Fibroblast of upper back skin (primary cell): ENCODE data around the gene CATSPER2.
"Not testable (repeated sequence)": the region's sequence is repeated elsewhere in the genome, so short reads cannot be mapped to it uniquely, and the experiment has no call there.

Source experiments
- DNase-seq: peaks from one replicate; pipeline ENCODE4 v3.0.0-alpha.2; 2013

CATSPER2 gene

DNA sequence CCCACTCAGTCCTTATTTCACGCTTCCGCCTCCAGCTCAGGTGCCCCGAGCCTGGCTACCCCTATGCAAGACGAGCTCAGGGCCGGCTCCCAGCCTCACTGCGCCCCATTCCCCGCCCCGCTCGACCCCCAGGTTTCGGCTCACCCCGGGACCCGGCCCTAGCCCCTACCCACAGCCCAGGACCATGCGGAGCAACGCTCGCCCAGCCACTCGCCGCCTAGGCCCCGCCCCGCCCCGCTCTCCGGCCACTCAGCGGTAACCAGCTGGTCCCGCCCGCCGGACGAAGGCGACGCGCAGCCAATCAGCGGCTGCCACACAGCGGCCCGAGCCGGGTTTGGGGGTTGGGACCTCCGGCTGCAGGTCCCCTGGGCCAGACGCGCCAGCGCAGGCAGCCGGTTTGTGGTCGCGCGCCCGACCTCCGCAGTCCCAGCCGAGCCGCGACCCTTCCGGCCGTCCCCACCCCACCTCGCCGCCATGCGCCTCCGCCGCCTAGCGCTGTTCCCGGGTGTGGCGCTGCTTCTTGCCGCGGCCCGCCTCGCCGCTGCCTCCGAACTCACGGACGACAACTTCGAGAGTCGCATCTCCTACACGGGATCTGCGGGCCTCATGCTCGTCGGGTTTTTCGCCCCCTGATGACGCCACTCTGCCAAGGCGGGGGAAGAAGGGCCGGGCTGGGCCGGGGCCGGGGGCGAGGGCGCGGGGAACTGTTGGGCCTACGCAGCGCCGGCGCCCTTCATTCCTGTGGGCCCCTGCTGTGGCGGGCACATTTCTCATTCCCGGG is at the start of gene CATSPER2:
TSS of gene CATSPER2 (minus strand) at position 196 of the 781 bp plus-strand sequence. CDS start 783 bp downstream, outside the sequence.
- no peak for DNase-seq

DNA sequence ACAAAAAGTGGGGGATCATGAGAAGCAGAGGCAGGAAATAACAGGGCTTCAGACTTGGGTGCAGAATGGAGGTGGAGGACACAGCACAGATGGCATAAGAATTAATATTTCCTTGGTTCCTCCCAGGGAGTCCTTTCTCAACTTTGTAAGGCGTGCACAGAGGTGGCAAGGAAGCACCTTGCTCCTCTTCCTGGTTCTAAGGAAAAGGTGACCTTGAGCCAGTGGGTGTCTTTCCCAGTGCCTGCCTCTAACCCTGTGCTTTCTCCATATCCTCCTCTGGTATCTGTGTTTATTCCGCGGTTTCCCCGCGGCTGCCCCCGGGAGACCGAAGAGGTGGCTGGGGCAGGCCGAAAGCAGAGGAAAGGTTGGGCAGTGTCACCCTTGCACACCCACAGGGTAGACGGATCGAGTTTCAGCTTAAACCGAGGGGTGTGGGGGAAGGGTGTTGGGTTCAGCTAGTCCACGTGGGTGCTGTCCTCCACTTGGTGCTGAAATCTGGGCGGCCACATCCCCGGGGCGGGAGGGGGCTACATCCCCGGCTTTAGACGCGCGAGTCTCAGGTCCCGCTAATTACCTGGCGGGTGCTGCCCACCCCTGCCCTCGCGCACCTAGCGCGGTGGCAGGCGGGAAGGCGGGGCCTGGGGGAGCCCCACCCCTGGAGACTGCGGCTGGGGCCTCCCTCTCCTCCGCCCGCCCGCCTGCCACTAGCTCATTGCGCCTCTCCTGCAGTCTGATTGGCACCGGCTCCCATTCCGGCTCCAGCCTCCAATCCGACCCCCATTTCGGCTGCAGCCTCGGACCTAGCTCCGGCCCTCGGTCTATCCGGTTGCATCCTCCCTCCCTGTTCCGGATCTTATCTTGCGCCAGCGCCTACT is 44.7 kb upstream of the CATSPER2 start, which contains the start of gene CKMT1A:
TSS of gene CKMT1A (plus strand) at position 712 of the 875 bp plus-strand sequence. CDS start 192 bp downstream, outside the sequence.
- DNase-seq, result not testable (repeated sequence)

DNA sequence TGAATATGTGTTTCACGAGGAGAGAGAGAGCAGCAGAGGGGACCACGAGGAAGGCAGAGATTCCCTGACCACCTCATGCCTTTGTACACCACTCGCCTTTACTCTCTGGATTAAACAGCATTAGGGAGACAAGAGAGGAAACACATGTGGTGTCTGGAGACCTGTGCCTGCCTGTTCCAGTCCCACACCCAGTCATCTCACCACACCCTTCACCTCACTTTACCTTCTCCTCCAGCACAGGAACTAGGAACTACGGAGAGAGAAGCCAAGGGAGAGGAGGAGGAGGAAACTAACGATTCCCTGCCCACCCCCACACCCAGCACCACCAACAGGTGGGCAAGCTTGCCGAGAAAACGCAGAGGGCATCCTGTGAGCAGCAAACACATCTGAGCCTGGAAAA is 44.0 kb upstream of the CATSPER2 start:
- DNase-seq, result not testable (repeated sequence)

DNA sequence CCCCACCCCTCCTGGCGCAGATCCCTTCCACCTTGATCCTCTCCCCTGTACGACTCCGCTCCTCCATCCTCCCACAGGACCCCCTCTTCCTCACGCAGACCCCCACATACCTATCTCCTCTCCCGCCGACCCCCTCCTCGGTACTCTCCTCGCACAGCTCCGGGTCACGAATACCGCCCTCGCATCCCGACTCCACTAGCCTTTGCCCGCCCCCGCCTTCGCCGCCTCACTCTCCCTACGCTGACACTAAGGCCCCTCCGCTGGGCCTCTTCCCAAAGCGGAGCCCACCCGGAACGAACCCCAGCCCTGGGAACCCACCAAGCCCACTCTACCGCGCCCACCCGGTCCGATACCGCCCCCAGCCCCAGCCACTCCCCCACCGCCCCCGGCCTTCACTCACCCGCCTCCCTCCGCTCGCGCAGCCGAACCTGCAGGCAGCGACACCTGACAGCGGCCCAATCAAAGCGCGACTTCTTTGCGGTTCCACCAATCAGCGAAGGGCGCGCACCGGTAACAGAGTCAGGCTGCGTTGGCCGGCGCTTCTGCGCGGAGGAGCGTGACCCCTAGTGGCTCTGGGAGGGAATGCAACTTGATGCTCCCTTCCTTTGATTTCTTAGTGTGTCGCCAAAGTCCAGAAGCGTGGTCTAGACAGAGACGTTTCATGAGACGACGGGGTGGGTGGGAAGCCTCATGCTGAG is 41.1 kb upstream of the CATSPER2 start:
- not testable (repeated sequence) for DNase-seq

DNA sequence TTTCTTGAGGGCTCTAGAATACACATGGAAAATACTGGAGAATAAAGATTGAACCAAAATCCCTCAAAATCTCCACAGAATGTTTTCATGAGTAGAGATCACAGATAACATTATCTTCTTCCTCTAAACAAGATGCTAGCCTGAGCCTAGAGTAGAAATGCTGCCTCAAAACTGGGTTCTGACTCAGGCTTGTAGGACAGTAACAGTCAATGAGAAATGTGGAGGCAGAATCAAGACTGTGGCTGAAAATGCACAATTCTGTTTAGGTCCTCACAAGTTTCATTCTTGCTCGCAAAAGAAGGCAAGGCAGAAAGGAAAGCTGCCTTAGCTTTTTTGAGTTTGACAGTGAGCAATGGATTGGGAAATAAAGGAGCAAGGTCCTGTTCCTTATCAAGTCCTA is 25.5 kb upstream of the CATSPER2 start:
- DNase-seq, result not testable (repeated sequence)

DNA sequence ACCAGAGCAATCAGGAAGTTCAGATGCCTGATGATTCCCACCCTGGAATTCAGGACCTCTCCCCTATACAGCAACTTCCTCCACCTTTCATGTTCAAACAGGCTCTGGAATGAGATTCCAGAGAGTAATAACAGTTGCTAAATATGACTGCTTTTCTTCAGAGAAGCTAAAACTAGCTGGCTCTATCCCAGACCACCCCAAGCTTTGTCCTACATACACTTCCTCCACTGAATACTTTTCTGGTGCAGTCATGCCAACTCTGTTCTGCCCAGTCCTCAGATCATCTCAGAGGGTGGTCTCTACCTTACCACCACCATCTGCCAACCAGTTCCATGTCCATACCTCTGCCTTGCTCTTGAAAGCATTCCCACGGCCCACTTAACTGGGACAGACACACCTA is 17.5 kb upstream of the CATSPER2 start:
- DNase-seq, result not testable (repeated sequence)

DNA sequence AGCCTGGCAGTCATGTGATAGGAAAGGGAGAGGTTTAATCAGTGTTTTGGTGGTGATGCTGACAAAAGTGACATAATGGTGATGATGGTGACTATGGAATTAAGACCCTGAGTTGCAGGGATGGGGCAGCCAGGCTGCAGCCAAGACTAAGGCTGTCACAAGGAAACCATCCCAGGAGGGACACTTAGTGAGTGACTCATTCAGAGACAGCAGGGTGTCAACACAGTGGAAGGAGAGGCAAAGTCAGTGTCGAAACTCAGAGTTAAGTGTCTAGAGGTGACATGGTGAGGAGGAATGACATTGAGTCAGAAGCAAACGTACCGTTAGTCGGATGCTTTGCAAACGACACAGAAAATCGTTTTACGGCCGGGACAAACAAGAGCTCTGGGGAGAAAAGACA is 14.7 kb upstream of the CATSPER2 start:
- DNase-seq, result not testable (repeated sequence)

DNA sequence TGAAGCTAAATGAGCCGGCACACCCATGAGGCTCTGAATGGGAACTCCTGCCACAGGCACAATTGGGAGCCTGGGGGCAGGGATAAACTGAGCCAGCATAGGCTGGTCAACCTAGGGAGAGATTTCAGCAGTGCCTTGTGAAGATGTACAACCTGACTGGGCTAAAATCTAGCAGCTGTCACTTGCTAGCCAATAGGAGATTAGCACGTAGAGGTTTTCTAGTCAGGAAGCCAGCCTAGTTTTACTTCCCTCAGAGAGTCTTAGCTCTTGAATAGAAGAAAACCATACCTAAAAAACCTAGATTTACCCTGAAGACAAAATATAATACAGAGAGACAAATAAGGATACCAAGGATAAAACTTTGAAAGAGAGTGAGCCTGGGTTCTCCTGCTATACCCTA is 13.6 kb upstream of the CATSPER2 start:
- not testable (repeated sequence) for DNase-seq

DNA sequence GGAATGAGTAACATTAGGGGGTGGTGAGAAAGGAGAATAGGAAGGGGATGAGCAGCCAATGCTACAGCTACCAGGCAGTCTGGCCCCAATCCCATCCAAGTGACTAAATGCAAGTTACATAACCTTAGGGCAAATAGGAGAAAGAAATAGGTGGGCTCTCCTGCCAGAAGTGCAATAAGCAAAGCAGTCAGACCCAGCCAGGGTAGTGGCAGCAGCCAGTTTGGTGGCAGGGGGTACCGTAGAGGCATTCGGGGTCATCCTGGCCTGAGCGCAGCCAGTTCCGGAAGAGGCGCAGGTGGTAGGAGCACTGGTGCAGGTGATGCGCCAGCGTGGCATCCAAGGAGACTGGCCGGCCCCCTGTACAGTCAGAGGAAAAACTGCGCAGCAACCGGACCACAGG is 11.1 kb upstream of the CATSPER2 start:
- not testable (repeated sequence) for DNase-seq

DNA sequence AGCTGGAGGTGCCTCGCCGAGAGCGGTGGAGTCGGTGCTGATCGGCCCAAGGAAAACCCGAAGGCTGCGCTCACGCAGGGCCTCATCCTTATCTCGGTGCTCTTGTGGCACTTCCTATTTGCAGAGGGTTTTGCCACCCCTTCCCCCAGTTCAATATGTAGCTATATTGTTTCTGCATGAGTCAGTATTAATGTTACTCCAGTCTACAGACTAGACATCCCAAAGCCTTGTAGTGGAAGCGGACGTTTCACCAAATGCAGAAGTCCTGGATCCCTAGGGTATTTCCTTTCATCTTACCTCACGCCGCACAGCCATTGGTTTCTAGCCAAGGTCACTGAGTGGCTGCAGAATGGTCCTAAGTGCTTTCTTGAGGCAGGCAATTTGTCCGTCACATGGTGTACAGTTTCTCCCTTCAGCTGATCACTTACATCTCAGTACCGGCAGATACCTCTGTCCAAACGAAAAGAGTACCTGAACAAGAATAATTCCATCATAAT is 834 bp upstream of the CATSPER2 start:
- not testable (repeated sequence) for DNase-seq

DNA sequence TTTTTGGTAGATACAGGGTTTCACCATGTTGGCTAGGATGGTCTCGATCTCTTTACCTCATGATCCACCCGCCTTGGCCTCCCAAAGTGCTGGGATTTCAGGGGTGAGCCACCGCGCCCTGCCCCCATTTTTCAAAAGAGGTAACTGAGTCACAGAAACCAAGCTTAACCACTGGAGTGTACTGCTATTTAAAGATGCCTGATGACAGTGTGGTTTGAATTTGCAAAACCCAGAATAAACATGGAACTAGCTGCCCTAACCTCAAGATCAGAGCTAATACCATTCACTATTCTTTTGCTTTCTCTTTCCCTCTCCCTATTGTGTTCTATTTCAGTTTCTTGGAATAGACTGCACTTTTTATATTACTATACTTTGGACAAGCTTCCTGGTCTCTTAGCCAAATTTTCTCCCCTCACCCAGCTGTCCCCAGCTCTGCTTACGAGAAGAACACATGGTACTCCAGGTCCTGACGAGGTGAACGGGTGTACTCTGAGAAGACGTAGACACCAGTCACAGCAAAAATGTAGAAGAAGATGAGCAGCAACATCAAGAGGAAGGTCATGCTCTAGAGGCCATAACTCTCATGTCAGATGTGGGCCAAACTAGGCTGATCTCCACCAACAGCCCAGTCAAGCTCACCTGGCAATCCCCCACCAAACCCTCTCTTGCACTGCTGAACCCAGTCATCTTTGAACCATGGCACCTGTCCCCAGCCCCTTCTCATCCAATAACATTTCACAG is 10.0 kb downstream of the CATSPER2 start:
- DNase-seq, result not testable (repeated sequence)

DNA sequence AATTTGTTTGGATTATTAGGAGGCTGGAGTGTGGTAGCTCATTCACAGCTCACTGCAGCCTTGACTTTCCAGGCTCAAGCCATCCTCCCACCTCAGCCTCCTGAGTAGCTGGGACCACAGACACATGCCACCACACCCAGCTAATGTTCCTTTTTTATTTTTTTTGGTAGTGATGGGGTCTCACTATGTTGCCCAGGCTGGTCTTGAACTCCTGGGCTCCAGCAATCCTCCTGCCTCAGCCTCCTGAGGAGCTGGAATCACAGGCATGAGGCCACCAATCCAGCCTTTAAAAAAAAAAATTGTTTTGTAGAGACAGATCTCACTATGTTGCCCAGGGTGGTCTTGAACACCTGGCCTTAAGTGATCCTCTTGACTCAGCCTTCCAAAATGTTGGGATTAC is 21.7 kb downstream of the CATSPER2 start:
- DNase-seq, result not testable (repeated sequence)

DNA sequence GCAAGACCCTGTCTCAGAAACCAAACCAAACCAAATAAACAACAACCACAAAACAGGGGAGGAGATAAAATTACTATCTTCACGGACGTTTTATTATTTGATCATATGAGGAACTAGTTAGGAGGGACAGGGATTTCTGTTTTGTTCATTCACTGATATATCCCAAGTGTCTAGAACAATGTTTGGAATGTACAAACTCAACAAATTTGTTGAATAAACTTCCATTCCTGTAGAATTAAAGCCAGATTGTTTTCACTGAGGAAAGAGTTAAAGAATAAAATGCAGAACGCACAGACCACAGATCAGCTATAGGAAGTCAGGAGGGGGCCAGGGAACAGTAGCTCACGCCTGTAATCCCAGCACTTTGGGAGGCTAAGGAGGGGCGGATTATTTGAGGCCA is 23.5 kb downstream of the CATSPER2 start:
- peak; percentile 29 for DNase-seq

DNA sequence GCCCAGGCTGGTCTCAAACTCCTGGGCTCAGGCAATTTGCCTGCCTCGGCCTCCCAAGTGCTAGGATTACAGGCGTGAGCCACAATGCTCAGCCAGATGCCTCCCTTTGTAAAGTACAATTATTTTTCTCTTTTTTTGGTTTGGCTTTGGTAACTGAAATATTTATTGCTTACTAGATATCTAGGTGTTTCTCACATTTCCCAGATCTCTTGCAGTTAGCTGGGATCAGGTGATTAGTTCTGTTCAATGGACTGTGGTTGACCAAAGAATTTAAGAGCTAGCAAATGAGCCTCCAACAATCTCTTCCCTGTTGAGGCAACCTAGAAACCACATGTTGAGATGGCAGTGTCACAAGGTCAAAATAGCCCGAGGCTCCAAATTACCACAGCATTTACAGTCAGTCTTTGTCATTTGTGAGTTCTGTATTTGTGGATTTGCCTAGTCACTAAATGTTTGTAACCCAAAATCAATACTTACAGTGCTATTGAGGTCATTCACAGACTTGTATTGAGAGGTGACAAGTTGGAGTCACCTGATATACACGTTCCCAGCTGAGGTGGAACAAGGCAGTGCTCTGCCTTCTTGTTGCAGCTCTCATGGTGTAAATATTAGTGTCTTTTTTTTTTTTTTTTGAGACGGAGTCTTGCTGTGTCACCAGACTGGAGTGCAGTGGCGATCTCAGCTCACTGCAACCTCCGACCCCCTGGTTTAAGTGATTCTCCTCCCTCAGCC is 26.4 kb downstream of the CATSPER2 start:
- not testable (repeated sequence) for DNase-seq

DNA sequence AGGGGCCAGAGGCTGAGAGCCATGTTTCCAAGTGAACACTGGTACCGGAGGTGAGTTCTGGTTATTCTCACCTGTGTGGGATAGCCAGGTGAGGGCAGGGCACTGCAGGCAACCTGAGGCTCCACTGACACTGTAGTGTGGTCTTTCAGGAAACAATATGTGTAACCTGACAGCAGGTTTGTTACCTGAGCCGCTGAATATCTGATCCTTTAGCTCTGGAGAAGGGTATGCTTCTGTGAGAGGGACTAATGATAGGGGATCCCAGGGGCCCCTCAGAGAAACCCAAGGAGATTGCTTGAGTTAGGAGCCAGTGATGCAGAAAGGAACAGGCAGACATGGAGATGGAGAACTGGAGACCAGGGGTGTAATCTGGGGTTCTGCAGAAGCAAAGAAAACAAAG is 29.9 kb downstream of the CATSPER2 start, which contains the start of gene STRC:
TSS of gene STRC (minus strand) at position 101 of the 400 bp plus-strand sequence. CDS start at position 23, 78 bp downstream.
- not testable (repeated sequence) for DNase-seq

DNA sequence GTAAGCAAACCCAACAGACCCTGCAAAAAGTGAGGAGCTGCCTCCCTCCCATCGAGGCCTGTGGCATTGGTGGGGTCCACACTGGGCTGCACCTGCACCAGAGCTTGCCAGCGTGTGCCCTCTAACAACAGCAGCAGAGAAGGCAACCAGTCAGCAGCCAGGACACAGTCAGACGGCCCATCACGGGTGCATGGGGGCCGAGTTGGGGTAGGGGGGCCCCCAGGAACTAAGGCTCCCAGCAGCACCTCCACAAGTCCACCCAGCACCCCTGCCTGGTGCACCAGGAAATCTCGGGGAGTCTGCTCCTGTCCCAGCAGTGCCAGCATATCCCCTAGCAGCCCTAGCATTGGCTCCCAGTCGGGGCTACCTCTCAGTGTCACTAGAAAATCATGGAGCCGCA is 30.9 kb downstream of the CATSPER2 start:
- DNase-seq, result not testable (repeated sequence)

DNA sequence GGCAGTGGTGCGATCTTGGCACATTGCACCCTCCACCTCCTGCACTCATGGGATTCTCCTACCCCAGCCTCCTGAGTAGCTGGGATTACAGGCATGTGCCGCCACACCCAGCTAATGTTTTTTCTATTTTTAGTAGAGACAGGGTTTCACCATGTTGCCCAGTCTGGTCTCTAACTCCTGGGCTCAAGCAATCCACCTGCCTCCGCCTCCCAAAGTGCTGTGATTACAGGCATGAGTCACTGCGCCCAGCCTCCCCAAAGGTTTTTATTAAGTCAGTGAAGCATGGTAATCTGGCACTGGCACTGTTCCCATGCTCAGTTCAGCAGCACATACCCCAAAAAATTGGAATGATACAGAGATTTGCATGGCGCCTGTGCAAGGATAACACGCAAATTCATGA is 46.4 kb downstream of the CATSPER2 start:
- not testable (repeated sequence) for DNase-seq

DNA sequence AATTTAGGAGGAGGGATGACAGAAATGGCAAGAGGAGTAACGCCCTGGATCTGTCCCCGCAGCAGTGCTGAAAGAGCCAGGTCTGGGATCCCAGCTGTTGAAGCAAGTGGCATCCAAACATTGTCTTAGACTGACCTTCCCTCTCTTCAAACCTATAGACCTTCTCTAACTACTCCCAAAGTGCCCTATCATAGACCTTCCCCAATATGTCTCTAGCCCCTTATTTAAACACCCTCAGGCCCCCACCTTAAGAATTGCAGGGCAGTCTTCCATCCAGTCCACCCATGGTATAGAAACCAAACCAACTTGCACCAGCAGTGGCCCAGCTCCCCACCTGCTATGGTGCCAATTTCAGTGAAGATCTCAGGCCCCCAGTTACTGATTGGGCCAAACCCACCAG is 48.4 kb downstream of the CATSPER2 start:
- DNase-seq, result not testable (repeated sequence)

DNA sequence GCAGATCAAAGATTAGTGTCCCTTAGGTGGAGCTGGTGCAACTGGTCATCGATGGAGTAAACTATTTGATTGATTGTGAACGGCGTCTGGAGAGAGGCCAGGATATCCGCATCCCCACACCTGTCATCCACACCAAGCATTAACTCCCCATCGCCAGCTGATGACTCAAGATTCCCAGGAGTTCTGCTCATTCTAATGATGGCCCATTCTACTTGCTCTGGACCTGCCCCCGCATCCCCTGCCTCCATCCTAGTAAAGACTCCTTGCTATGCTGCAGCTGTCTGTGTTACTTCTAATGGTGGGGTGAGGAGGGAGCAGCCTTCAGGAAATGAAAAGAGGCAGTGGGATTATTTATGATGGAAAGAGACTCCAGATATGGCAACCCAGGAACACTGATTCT is 49.5 kb downstream of the CATSPER2 start:
- not testable (repeated sequence) for DNase-seq

DNA sequence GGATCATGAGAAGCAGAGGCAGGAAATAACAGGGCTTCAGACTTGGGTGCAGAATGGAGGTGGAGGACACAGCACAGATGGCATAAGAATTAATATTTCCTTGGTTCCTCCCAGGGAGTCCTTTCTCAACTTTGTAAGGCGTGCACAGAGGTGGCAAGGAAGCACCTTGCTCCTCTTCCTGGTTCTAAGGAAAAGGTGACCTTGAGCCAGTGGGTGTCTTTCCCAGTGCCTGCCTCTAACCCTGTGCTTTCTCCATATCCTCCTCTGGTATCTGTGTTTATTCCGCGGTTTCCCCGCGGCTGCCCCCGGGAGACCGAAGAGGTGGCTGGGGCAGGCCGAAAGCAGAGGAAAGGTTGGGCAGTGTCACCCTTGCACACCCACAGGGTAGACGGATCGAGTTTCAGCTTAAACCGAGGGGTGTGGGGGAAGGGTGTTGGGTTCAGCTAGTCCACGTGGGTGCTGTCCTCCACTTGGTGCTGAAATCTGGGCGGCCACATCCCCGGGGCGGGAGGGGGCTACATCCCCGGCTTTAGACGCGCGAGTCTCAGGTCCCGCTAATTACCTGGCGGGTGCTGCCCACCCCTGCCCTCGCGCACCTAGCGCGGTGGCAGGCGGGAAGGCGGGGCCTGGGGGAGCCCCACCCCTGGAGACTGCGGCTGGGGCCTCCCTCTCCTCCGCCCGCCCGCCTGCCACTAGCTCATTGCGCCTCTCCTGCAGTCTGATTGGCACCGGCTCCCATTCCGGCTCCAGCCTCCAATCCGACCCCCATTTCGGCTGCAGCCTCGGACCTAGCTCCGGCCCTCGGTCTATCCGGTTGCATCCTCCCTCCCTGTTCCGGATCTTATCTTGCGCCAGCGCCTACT is 55.1 kb downstream of the CATSPER2 start, which contains the start of gene CKMT1B:
TSS of gene CKMT1B (plus strand) at position 700 of the 863 bp plus-strand sequence. CDS start 192 bp downstream, outside the sequence.
- DNase-seq, result not testable (repeated sequence)
